NCI-H2171 (cell line): ENCODE data around the gene RBP7.

Source experiments
- DNase-seq: peaks from one replicate; lab custom pipeline; 2025; lab: John Stamatoyannopoulos, UW

RBP7 gene

DNA sequence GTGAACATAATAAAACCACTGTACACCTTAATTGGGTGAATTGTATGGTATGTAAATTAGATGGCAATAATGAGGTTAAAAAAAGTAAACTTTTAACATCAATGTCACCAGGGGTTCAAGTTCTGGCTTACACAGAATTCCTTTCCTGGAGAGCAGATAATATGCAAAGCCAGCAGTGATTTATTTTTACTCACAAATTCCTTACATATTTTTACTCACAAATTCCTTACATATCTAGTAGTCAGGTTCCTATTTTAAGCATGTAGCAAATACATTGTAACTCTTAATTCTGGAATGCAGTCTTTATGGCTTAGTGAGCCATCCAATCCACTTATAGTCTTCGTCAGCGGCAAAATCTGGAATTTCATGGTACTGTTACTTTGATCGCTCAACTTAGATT is 34.4 kb downstream of the RBP7 start:
- no peak for DNase-seq

DNA sequence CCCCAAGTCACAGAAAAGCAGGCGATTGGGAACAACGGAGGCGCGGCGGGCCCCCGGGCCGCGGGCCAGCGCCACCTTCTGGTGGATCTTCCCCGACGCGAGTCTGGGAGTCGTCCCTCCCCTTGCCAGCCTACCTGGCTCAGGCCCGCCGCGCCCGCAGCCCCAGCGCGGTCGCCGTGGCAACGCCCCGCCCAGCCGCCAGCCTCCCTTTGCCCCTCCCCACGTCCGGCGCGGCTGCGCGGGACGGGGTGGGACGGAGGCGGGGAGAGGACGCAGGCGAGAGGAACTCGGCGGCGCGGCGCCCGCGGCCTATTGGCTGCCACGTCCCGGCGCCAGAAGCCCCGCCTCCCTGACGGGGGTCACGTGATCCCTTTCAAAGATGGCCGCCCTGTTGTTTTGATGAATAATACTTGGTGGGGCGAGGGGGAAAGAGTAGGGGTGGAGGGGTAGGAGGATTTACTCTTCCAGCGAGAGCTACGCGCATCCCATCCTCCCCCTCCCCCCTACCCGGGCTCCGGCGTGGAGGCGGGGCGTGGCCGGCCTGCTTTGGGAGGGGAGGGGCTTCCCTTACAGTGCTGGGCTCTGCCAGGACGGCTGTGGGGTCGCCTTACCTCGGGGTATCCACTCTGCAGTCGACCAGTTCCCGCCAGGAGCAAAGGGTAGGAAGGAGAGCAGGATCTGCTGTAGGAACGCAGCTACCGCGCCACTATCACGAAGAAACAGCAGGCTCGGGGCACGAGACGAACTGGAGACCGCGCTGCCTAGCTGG is 35.7 kb downstream of the RBP7 start, which contains the start of gene UBE4B:
UBE4B (plus strand) TSS at position 369 of the 769 bp plus-strand sequence. CDS start 713 bp downstream, outside the sequence.
- DNase-seq: peak; percentile 97

DNA sequence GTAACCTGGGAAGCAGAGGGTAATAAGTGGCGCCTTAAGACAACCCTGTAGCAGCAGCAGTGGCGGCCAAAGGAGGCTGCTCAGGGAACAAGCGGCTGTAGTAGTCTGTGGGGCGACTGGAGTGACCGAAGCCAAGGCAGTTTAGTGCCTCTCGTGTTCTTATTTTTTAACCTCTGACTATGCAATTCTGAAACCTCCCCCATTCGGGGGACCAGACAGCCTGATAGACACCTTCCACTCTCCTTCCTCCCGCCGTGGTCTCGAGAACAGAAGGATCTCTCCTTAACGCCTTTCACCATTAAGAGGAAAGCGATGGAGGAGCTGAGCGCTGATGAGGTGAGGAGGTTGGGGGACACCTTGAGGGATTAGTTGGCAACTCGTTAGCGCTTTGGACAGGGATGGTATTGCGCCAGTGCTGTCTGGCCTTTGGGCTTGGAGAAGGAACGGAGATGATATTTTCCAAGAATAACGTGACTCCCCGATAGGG is 36.4 kb downstream of the RBP7 start:
- DNase-seq: peak; percentile 43

DNA sequence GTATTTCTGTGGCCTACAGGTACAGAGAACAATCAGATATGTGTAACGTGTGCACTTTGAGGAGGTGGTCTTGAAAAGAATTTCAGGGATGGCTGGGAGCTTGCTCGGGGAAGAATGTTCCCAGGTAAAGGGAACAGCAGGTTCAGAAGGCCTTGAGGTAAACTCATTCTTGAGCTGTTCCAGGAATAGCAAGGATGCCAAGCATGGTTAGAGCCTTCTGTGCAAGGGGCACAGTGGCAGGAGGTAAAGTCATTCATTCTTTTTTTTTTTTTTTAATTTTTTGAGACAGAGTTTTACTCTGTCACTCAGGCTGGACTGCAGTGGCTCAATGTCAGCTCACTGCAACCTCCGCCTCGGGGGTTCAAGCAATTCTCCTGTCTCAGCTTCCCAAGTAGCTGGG is 45.7 kb downstream of the RBP7 start:
- DNase-seq: no peak

DNA sequence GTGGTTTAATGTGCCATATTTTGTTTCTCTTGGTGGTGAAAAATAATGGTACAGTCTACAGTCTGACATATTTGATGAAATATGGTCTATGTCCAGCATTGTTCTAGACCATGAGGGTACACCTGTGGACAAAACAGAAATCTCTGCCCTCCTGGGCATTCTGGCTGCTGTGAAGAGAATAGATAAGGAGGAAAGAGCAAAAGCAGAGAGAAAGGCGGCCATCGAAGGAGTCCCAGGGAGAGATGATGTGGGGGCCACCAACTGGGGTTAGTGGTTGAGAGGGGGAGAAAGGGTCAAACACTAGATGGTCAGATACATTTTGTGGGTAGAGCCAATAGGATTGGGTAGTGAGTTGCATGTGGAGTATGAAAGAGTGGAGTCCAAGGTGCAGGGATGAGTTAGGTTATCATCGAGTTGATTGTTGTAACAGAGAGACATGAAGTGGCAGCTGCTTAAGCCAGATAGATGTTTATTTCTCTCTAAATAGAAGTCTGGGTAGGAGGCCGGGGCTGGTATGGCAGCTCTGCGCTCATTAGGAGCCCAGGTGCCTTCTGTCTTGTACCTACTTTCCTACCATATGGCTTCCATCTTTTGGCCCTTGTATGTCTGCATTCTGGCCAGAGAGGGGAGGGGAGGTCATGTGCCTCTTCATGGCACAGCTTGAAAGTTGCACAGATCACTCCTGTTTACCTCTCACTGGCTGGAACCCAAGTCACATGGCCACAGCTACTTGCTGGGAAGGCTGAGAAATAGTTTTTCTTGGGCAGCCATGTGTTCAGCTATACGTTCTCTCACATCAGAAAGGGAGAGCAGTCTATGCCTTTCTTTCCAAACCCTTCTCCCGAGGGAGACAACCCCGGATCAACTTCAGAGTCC is 48.7 kb downstream of the RBP7 start:
- peak; percentile 87 for DNase-seq

DNA sequence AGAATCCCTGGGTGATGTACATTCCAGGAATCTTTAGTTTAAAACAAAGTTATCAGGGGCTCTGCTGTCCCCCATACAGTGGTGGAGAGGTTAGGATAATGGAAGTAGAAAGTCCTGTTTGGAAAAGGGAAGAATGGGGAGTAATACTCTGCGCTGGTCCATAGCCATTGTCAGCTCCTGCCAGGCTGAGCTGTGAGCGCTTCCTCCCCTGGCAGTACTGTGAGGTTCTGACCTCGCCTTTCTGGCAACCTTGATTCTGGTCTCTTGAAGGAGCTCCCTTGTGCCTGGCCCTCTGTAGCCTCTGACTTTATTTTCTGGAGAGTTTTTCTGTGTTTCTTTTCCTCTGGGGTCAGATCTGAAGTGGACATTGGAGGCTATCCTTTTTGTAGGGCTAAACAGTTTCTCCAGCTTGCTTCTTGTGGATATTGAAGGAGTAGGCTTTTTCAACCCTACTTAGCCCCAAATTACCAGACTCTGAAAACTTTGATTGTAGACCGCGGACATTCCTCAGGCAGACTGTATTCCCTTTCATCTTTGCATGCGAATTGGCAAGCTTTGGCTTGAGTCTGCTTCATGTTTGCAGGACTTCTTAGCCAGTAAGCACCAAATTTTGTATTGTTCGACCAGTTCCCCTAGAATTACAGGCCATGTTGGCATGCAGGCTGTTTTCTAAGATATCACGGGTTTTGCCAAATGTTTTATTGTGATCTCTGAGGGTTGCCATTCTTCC is 49.5 kb downstream of the RBP7 start:
- DNase-seq: no peak

DNA sequence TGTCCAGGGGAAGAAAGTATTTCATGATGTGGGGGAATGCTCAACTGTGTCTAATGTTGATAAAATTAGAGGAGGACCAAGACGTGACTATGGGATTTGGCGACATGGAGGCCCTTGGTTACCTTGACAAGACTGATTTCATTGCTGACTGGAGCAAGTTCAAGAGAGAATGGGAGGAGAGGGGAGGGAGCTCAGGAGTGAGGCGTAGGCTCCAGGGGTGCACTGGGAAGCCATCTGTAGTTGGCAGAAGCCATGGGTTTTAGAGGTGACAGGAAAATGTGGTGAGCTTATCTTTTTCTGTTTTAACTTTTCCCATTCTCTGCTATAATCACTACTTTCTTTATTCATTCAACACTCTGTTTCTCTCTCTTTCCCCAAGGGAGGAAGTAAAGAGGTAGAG is 51.6 kb downstream of the RBP7 start:
- no peak for DNase-seq

DNA sequence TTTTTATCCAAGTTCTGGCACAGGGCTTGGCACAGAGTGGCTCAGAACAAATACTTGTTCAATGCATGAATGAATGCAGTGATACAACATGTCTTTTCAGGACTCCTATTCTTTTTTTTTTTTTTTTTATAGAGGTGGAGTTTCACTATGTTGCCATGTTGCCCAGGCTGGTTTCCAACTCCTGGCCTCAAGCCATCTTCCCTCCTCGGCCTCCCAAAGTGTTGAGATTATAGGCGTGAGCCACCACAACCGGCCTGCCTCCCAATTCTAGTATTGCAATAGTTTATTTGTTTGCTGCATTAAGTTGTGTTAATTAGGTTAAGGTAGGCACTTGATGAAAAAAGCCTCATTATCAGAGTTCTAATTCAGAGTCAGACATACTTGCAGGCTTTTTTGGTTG is 53.6 kb downstream of the RBP7 start:
- no peak for DNase-seq

DNA sequence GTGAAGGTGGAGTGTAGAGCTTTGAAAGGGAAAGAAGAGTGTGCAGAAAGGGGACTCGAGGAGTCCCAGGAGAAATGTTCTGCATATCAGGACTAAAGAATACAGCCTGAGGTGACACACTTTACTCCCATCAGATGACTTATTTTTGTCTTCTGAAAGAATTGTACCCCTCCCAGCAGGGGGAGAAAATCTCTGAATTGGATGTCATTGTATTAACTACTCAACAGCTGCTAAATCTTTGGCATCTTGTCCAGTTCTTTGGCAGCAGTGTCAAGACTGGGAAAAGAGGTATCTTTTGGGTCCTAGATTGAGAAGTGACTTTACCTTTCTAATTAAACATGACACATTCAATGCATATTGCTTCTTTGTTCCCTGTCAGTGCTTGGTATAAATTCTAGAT is 54.6 kb downstream of the RBP7 start:
- no peak for DNase-seq

DNA sequence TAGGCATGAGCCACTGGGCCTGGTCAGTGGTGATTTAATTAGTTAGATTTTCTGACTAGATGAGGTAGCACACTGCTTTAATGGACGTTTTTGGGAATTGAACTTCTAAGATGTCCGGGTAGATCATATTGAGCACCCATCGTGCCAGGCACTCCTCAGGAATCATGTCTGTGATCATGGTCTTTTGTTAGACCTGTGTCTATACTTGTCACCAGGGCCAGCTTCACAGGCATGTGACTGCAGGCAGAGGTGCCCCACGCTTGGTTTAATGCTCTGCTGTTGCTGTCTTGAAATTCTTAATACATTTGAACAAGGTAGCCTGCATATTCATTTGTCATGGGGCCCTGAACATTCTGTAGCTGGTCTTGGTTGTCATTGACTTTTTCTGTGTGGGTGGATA is 55.3 kb downstream of the RBP7 start:
- no peak for DNase-seq

DNA sequence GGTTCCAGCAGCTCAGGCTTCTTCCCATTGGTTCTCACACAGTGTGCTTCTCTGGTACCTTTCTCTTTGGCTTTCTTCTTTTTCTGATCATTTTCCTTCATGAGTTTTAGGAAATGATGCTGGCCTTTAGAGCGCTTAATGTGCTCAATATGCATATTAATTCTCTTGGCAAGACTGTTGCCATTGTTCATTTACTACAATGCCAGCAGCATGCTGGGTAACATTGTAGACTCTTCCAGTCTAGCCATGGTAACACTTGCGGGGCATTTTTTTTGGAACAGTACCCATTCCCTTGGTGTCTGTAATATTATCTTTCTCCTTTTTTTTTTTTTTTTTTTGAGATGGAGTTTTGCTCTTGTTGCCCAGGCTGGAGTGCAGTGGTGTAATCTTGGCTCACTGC is 57.4 kb downstream of the RBP7 start:
- DNase-seq: no peak

DNA sequence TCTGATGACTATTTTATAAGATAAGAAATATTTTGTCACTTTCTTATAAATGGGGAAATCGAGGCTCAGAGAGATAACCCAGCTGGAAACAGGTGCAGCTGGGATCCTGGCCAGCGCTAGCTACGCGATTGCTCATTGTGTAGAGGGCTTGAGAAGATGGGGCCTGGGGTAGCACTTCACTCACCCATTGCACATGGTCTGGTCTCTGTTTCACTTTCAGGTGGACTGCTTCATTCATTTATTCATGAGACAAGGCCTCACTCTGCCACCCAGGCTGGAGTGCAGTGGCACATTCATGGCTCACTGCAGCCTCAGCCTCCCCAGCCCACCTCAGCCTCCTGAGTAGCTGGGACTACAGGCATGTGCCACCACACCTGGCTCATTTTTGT is 59.6 kb downstream of the RBP7 start:
- no peak for DNase-seq

DNA sequence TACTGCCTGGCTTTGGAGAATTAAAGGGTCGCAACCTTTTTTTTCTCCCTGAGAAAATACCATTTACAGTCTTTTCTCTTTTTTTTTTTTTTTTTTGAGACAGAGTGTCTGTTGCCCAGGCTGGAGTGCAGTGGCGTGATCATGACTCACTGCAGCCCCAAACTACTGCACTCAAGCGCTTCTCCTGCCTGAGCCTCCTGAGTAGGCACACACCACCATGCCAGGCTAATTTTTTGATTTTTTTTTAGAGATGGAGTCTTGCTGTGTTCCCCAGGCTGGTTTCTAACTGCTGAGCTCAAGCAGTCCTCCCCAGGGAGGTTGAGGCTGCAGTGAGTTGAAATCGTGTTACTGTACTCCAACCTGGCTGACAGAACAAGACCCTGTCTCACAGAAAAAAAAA is 60.3 kb downstream of the RBP7 start:
- DNase-seq: peak; percentile 76

DNA sequence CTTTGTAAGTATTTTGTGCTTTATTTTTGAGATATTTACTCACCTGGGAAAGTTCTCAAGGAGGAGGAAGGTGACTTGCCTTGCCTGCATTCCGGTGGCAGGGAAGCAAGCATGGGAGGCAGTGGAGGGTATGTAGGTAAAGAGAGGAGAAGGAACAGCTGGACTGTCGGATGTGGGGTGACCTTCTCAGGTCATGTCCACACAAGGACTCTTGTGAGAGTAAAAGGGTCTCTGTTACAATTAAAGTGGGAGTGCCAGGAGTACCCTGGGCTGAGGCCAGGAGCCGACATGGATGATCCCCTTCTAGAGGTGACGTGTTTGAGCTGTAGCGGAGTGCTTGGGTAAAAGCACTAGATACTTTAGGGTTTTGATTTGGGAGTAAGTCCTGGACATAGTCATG is 60.8 kb downstream of the RBP7 start:
- DNase-seq: no peak

DNA sequence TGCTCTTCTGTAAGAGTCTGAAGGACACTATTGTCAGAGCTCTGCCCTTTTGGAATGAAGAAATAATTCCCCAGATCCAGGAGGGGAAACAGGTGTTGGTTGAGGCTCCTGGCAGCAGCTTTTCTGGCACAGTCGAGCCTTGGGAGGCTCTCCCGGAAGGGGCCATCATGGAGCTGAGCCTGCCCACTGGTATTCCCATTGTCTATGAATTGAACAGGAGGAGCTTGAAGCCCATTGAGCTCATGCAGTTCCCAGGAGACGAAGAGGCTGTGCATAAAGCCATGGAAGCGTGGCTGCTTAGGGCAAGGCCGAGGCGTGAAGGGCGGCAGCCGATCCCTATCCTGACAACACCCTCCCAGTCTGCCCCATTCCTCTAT is 62.3 kb downstream of the RBP7 start:
- no peak for DNase-seq

DNA sequence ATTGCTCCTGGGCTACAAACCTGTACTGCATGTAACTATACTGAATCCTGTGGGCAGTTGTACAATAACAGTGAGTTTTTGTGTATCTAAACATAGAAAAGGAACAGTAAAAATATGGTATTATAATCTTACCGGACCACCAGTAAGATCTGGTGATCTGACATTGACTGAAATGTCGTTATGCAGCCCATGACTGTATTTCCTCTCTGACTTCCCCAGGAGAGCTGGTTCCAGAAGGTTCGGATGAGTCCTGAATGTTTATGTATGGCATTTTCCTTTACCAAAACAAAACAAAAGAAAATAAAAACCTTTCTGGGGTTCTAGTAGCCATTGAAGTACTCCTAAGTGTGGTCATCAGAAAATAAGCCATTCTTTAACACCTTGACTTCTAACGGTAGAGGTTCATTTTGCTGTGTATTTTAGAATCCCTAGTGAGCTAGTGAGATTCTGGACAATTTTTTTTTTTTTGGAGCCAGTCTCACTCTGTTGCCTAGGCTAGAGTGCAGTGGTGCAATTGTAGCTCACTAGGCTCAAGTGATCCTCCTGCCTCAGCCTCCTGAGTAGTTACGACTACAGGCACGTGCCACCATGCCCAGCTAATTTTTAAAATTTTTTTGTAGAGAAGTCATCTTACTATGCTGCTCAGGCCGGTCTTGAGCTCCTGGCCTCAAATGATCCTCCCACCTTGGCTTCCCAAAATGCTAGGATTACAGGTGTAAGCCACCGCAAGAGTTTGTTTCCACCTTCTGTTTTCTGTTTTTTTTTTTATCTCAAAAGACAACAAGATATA is 63.5 kb downstream of the RBP7 start:
- no peak for DNase-seq

DNA sequence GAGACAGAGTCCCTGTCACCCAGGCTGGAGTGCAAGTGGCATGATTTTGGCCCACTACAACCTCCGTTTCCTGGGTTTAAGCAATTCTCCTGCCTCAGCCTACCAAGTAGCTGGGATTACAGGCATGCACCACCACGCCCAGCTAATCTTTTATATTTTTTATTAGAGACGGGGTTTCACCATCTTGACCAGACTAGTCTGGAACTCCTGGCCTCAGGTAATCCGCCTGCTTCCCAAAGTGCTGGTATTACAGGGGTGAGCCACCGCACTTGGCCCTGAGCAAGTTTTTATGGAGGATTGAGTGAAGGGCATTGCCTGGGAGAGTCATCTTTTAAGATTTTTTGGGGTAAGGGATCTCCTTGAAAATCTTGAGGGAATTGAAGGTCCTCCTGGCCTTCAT is 64.2 kb downstream of the RBP7 start:
- no peak for DNase-seq

DNA sequence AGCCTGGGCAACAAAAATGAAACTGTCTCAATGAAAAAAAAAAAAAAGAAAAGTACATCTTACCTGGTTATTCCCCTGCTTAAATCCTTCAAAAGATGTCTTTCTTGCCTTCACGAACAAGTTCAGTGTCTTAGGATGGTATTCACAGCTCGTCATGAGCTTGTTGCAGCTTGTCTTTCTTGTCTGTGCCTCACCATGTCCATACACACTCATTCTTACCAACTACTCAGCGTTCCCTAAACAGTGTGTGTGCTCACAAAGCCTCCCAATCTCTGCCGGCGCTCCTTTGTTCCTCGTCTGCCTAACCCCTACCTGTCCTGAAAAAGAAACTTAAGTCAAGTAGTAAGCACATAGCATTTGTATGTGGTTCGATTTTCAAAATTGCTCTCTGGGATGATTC is 66.8 kb downstream of the RBP7 start:
- no peak for DNase-seq

DNA sequence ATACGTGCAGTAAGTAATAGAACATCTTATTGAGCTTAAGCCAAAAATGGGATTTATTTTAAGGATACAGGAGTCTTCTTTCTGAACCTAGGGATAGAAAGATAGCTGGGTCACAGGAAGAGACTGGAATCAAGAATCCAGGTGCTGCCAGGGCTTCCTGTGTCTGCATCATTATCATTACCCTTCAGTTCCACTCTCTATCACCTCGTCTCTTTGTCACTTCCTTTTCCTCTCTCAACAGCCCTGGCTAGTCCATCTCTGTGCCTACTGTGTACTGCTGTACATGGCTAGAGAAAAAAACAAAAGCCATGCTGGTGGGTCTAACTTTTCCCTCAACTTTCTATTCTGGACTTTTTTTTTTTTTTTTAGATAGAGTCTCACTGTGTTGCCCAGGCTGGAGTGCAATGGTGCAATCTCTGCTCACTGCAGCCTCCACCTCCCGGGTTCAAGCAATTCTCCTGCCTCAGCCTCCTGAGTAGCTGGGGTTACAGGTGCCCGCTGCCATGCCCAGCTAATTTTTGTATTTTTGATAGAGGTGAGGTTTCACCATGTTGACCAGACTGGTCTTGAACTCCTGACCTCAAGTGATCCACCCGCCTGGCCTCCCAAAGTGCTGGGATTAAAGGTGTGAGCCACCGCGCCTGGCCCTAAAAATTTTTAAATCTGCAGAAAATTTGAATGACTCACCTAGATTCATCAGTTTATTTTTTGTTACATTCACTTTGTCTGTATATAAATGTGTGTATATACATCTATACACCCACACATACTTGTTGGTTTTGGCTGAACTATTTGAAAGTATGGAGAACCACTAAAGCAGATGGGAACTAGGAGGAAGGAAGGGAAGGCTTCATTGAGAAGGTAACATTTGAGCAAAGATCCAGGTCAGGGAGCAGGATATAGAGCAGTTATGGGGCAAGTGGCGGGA is 67.7 kb downstream of the RBP7 start:
- no peak for DNase-seq

DNA sequence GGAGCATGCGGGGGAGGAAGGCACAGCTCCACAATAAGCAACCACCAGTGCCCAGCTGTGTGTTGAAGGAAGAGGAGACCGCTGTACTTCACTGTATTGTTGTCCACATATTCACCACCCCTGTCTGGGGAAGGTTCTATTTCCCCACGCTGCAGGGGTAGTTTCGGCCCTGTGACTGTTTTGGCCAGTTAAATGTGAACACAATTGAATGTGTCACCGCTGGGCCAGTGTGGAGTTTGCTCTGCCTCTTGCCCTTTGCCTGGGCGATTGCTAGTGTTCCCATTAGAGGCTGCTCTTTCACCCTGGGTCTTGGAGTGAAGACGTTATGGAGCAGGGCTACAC is 68.3 kb downstream of the RBP7 start:
- no peak for DNase-seq
